T1000 (cell line): ENCODE measurements around the gene MTA1.

ENCODE experiments used
- DNase-seq: peaks from one replicate; lab custom pipeline; 2025; ENCODE audit warnings: mixed read lengths; lab: John Stamatoyannopoulos, UW

The MTA1 gene

GRCh38 chr14:105445901-105446845 lies 26.5 kb downstream of the MTA1 start:
- DNase-seq = no peak

- no peak for DNase-seq
Measured at GRCh38 chr14:105446971-105447370, 27.3 kb downstream of the MTA1 start.

GRCh38 chr14:105447651-105448640 lies 28.3 kb downstream of the MTA1 start:
- no peak for DNase-seq

- peak; percentile 43 for DNase-seq
Measured at GRCh38 chr14:105448706-105449111, 29.1 kb downstream of the MTA1 start.

GRCh38 chr14:105449276-105450122 lies 29.9 kb downstream of the MTA1 start:
- DNase-seq = no peak

- no peak for DNase-seq
Measured at GRCh38 chr14:105450123-105450505, 30.5 kb downstream of the MTA1 start.

GRCh38 chr14:105450864-105451720 lies 31.5 kb downstream of the MTA1 start:
- no peak for DNase-seq

- no peak for DNase-seq
Measured at GRCh38 chr14:105452963-105453362, 33.3 kb downstream of the MTA1 start.

- DNase-seq = no peak
Measured at GRCh38 chr14:105453847-105454246, 34.2 kb downstream of the MTA1 start.

- no peak for DNase-seq
Measured at GRCh38 chr14:105455086-105455640, 35.5 kb downstream of the MTA1 start.

- no peak for DNase-seq
Measured at GRCh38 chr14:105455766-105456660, 36.4 kb downstream of the MTA1 start.

GRCh38 chr14:105456736-105457617 lies 37.4 kb downstream of the MTA1 start:
- no peak for DNase-seq

GRCh38 chr14:105458010-105458409 lies 38.4 kb downstream of the MTA1 start:
- DNase-seq = no peak

GRCh38 chr14:105458571-105458970 lies 38.9 kb downstream of the MTA1 start:
- DNase-seq = no peak

- no peak for DNase-seq
Measured at GRCh38 chr14:105460116-105460515, 40.5 kb downstream of the MTA1 start.

GRCh38 chr14:105460616-105461015 lies 41.0 kb downstream of the MTA1 start:
- DNase-seq = no peak

- DNase-seq = no peak
Measured at GRCh38 chr14:105461903-105462302, 42.3 kb downstream of the MTA1 start.

GRCh38 chr14:105464501-105464900 lies 44.9 kb downstream of the MTA1 start:
- DNase-seq = no peak
